Measurements from ENCODE around the gene MAP2K5.

The MAP2K5 gene

DNA sequence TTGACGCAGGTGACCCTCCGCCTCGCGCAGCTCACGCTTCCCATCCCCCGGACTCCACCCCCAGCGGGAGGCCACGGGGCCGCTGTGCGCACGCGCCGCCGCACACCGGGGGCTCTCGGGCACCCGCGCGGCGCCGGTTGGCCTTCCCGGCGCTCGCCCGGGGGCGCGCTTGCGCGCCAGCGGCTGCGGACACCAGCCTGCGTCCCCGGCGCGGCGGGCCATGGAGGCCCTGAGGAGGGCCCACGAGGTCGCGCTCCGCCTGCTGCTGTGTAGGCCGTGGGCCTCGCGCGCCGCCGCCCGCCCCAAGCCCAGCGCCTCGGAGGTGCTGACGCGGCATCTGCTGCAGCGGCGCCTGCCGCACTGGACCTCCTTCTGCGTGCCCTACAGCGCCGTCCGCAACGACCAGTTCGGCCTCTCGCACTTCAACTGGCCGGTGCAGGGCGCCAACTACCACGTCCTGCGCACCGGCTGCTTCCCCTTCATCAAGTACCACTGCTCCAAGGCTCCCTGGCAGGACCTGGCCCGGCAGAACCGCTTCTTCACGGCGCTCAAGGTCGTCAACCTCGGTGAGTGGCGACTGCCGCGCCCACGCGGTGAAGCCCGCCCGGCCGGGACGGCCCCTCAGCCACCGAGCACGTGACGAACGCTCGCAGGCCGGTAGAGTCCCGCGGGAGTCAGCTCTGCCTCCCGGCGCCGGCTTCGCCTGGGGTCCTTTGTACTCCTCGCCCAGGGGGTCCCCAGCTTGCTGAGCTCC, 21.3 kb upstream of the MAP2K5 start, which contains the start of gene C15orf61:
C15orf61 (plus strand) TSS at position 103 of the 754 bp plus-strand sequence; CDS start at position 221, 118 bp downstream.
- DNase-seq (ENCODE audit: low read depth in 2 of 3, low spot score in 1 of 3): peak; percentile 50 to 76 (median 73)

- DNase-seq (ENCODE audit: low read depth in 2 of 3, low spot score in 1 of 3): no peak
Measured at GRCh38 chr15:67521783-67522568, 20.5 kb upstream of the MAP2K5 start.

GRCh38 chr15:67523330-67523729, 19.2 kb upstream of the MAP2K5 start:
- no peak for DNase-seq (ENCODE audit: low read depth in 2 of 3, low spot score in 1 of 3)

GRCh38 chr15:67524235-67524634, 18.3 kb upstream of the MAP2K5 start:
- DNase-seq (ENCODE audit: low read depth in 2 of 3, low spot score in 1 of 3): no peak

- no peak for DNase-seq (ENCODE audit: low read depth in 2 of 3, low spot score in 1 of 3)
Measured at GRCh38 chr15:67528513-67528912, 14.0 kb upstream of the MAP2K5 start.

DNA sequence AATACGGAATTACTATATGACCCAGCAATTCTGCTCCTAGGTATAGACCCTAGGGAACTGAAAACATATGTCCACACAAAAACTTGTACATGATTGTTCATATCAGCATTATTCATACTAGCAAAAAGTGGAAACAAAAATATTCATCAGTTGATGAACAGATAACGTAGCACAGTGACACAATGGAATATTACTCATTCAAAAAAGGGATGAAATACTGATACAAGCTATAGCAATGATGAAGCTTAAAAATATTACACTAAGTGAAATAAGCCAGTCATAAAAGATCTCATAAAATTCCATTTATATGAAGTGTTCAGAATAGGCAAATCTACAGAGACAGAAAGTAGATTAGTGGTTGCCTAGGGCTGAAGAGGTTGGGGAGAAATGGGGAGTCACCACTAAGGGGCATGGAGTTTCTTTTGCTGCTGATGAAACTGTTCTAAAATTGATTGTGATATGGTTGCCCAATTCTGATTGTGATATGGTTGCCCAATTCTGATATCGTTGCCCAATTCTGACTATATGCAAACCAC, 11.1 kb upstream of the MAP2K5 start:
- no peak for DNase-seq (ENCODE audit: low read depth in 2 of 3, low spot score in 1 of 3)

GRCh38 chr15:67533873-67534272, 8.6 kb upstream of the MAP2K5 start:
- DNase-seq (ENCODE audit: low read depth in 2 of 3, low spot score in 1 of 3): no peak

DNA sequence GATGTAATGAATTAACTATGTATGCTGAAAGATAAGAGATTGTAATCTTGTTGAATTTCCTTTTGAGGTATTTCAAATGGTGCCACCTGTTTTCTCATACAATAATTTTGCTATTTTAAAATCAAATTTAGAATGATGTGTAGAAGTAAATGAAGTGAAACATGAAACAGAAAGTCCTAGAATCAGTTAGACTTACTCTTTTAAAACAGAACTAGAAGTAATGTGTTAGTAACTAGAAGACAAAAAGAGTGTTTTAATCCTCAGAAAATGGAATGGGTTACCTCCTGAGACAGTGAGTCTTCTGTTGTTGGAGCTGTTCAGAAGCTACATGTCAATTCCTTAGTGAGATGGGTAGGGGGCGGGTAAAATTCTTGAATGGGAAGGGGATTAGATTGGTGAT, 8.1 kb upstream of the MAP2K5 start:
- no peak for DNase-seq (ENCODE audit: low read depth in 2 of 3, low spot score in 1 of 3)

DNA sequence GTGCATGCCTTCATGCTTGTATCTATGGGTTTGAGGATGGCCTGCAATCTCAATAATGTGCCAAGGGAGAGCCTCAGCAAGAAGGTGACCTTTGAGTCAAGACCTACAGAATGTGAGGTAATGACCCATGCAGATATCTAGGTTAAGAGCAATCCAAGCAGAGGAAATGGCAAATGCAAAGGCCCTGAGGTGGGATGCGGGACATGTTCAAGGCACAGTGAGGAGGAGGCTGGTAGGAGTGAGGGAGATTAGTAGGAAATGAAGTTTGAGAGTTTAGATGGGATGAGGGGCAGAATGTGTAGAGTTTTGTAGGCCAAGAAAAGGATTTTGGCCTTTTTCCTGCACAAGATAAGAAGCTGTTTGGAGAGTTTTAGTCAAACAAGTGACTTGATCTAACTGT, 4.7 kb upstream of the MAP2K5 start:
- no peak for DNase-seq (ENCODE audit: low read depth in 2 of 3, low spot score in 1 of 3)

GRCh38 chr15:67543348-67543718, 830 bp downstream of the MAP2K5 start:
- no peak for DNase-seq (ENCODE audit: low read depth in 2 of 3, low spot score in 1 of 3)

DNA sequence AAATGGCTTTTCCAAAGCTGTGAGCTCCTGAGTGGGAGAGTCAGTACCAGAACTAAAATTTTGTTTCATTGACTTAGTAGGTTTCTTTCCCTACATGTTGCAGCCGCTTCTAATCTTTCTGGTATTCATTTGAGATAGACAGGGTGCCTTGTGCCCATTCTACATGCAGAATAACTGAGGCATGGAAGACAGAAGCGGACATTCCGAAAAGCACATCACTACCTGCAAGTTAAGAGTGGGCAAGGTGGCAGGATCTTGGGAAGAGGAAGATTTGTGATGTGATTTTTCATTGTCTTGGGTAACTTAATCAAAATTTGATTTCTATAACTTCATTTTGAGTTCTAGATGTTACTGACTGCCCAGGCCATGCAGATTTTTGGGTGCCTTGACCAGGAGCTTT, 2.0 kb downstream of the MAP2K5 start:
- DNase-seq (ENCODE audit: low read depth in 2 of 3, low spot score in 1 of 3): no peak

GRCh38 chr15:67545864-67546263, 3.4 kb downstream of the MAP2K5 start:
- no peak for DNase-seq (ENCODE audit: low read depth in 2 of 3, low spot score in 1 of 3)

DNA sequence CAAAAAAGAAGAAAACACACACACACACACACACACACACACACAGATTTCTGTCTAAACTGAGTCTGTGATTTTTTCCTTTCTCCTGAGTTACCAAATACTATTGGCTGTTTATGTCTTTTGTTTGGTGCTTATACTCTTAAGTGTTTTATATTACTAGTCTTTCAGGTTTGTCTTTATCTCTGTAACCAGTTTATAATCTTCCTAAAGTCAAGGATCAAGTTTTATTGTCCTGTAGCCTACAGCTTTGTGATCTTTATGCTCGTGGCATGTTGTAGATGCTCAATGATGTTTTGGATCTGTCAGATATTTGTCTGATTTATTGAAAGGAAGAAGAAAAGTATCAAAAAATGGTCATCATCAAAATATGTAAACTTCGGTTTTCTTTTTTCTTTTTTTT, 4.6 kb downstream of the MAP2K5 start:
- no peak for DNase-seq (ENCODE audit: low read depth in 2 of 3, low spot score in 1 of 3)

DNA sequence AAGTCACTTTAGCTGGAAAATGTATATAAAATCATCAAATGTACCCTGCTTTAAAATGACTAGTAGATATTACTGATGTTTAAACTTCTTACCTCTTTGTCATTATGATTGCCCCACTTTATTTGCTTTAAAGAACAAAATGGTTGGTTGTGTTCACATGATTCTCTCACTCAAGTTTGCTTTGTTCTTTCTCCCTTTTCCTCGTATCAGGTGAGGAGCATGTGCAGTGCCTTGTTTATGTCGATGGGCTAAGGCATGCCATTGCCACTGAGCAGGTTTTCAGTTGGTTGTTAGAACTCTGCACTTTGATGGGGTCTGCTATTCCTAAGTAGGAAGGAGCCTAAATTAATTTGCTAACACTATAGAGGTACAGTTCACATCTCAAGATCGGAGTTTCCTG, 5.3 kb downstream of the MAP2K5 start:
- no peak for DNase-seq (ENCODE audit: low read depth in 2 of 3, low spot score in 1 of 3)

- no peak for DNase-seq (ENCODE audit: low read depth in 2 of 3, low spot score in 1 of 3)
Measured at GRCh38 chr15:67548236-67548852, 5.8 kb downstream of the MAP2K5 start.

DNA sequence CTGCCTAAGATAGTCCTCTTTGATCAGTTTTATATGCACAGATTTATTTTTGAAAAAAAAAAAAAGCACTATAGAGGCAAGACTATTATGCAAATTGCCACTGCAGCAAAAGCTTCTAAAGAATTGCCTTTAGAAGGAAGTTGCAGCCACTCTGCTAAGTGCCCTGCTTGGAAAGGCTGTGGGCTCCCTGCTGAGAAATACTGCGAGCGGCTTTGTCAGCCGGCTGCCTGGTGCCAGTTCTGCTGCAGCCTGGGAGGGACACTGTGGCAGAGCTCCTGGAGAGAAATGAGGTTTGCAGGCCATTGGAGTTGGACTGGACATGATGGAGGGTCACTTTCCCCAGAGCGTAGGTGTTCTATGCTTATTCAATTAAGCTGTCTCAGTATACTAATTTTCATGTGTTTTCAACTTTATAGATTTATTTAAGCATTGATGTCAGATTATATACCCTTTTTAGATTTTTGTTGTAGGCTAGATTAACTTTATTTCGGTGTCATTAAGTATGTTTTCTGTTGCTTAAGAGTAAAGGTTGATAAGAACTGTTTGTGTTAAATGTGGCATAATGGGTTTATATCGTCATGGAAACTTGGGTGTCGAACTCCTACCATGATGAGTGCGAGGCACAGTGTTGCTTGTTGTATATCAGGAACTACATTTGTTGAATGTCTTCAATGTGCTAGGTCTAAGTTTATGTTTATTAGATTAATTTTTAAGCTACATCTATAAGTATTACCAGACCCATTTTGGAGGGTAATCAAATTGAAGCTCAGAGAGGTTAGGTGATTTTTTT, 6.6 kb downstream of the MAP2K5 start:
- DNase-seq (ENCODE audit: low read depth in 2 of 3, low spot score in 1 of 3): no peak

- DNase-seq (ENCODE audit: low read depth in 2 of 3, low spot score in 1 of 3): no peak
Measured at GRCh38 chr15:67549736-67550135, 7.2 kb downstream of the MAP2K5 start.

GRCh38 chr15:67550522-67550921, 8.0 kb downstream of the MAP2K5 start:
- DNase-seq (ENCODE audit: low read depth in 2 of 3, low spot score in 1 of 3): no peak

- DNase-seq (ENCODE audit: low read depth in 2 of 3, low spot score in 1 of 3): no peak
Measured at GRCh38 chr15:67551207-67551743, 8.8 kb downstream of the MAP2K5 start.

GRCh38 chr15:67554580-67554979, 12.1 kb downstream of the MAP2K5 start:
- no peak for DNase-seq (ENCODE audit: low read depth in 2 of 3, low spot score in 1 of 3)
